Endothelial cell of umbilical vein (primary cell): ENCODE results near the gene PGAM2. TPM values are rescaled to one million over a fixed set of nuclear protein-coding genes. Genes with fewer than 3 reads are reported as not detected.

Experiments
- BruUV-seq: library from RNA; stranded (reverse); fragments of 400-500 nt; replicated peaks from 2 replicates; lab custom pipeline; 2021; lab: Mats Ljungman, UMichigan
- CTCF ChIA-PET: fragments of 300-600, 350-600 bp; sonication (Branson Sonifier 250); formaldehyde crosslinking; loops from one replicate; lab custom pipeline; 2021; ENCODE audit warnings: antibody characterized with exemption, inconsistent platforms; lab: Charles Lee
- POLR2A ChIA-PET: fragments of 300-600, 350-600 bp; sonication (Branson Sonifier 250); formaldehyde crosslinking; loops from one replicate; lab custom pipeline; 2021; ENCODE audit warnings: antibody characterized with exemption, inconsistent platforms; lab: Charles Lee
- DNase-seq: peaks from one replicate; pipeline ENCODE4 v3.0.0-alpha.2; 2011; ENCODE audit warnings: low read depth, low spot score
- FAIRE-seq: peaks from 2 replicates; lab custom pipeline; 2011; peaks lifted over from hg19 to GRCh38; lab: Jason Lieb, UNC
- H2AFZ ChIP-seq: 2 replicates; pipeline ENCODE4 v1.6.0; 2012; ENCODE audit warnings: low read depth, low read length, control low read depth, inconsistent platforms
- H3K27ac ChIP-seq: 2 replicates; pipeline ENCODE4 v1.5.1; 2011; ENCODE audit warnings: low read depth, mild to moderate bottlenecking, control low read depth, low read length, moderate library complexity; ENCODE audit not compliant: insufficient read depth
- H3K27me3 ChIP-seq, 2 experiments: 2 replicates each; pipeline versions ENCODE4 v1.6.0 to v1.6.1; 2011; ENCODE audit warnings: low read length in 2 of 2, mixed read lengths in 1 of 2; ENCODE audit not compliant: control insufficient read depth in 2 of 2, insufficient read depth in 2 of 2
- H3K36me3 ChIP-seq, 2 experiments: 2 replicates in 1 of 2; 3 replicates in 1 of 2; pipeline ENCODE4 v1.5.1; 2011; ENCODE audit warnings: low read length in 2 of 2, mild to moderate bottlenecking in 1 of 2, moderate library complexity in 1 of 2; ENCODE audit not compliant: control insufficient read depth in 2 of 2, insufficient read depth in 2 of 2; ENCODE audit errors: extremely low read depth in 1 of 2
- H3K4me1 ChIP-seq: 3 replicates; pipeline ENCODE4 v1.5.1; 2011; ENCODE audit warnings: mild to moderate bottlenecking, low read length; ENCODE audit not compliant: control insufficient read depth, insufficient read depth; ENCODE audit errors: extremely low read depth
- H3K4me2 ChIP-seq: 2 replicates; pipeline ENCODE4 v1.6.1; 2011; ENCODE audit warnings: low read length, control low read depth, mixed read lengths; ENCODE audit not compliant: insufficient read depth
- H3K4me3 ChIP-seq, 3 experiments: fragments of 200-600 bp in 1 of 3; sonication (generic), shearing (Covaris generic) in 1 of 3; replicated peaks in 1 of 3; 2 replicates each; pipeline ENCODE4 v1.5.1; 2011 to 2016; ENCODE audit warnings: control low read depth in 3 of 3, low read length in 3 of 3, mild to moderate bottlenecking in 2 of 3, inconsistent platforms in 1 of 3, low read depth in 1 of 3, moderate library complexity in 1 of 3; ENCODE audit not compliant: insufficient read depth in 1 of 3
- H3K79me2 ChIP-seq: 2 replicates; pipeline ENCODE4 v1.6.0; 2012; ENCODE audit warnings: low read length, inconsistent platforms; ENCODE audit not compliant: control insufficient read depth, insufficient read depth
- H3K9ac ChIP-seq: replicated peaks from 2 replicates; pipeline ENCODE3; 2011; ENCODE audit warnings: low read length, control low read depth; ENCODE audit not compliant: insufficient read depth; ENCODE audit errors: extremely low read depth
- H3K9me1 ChIP-seq: replicated peaks from 3 replicates; pipeline ENCODE4 v1.6.0; 2011; ENCODE audit warnings: mild to moderate bottlenecking, low read length; ENCODE audit not compliant: control insufficient read depth, insufficient read depth; ENCODE audit errors: extremely low read depth
- H3K9me3 ChIP-seq: replicated peaks from 2 replicates; pipeline ENCODE4 v1.5.1; 2012; ENCODE audit warnings: low read length, inconsistent platforms; ENCODE audit not compliant: control insufficient read depth, insufficient read depth
- H4K20me1 ChIP-seq: replicated peaks from 2 replicates; pipeline ENCODE3; 2011; ENCODE audit warnings: mild to moderate bottlenecking, low read length; ENCODE audit not compliant: control insufficient read depth, insufficient read depth; ENCODE audit errors: extremely low read depth
- CTCF ChIP-seq, 2 donors: IDR thresholded peaks; 1 replicate in 1 of 2; 2 replicates in 1 of 2; pipeline ENCODE4 v1.5.1; 2011; ENCODE audit warnings: low read length in 2 of 2, mild to moderate bottlenecking in 2 of 2, moderate library complexity in 2 of 2, control low read depth in 1 of 2, inconsistent platforms in 1 of 2, low read depth in 1 of 2; ENCODE audit not compliant: insufficient read depth in 1 of 2; ENCODE audit errors: extremely low read depth in 1 of 2
- EZH2 ChIP-seq: IDR thresholded peaks from 2 replicates; pipeline ENCODE4 v1.6.1; 2012; ENCODE audit warnings: borderline replicate concordance, low read depth, mild to moderate bottlenecking, moderate library complexity, low read length, inconsistent platforms; ENCODE audit not compliant: severe bottlenecking
- FOS ChIP-seq: IDR thresholded peaks from 2 replicates; pipeline ENCODE4 v1.6.1; 2011; ENCODE audit warnings: mild to moderate bottlenecking, low read length, moderate library complexity, borderline replicate concordance; ENCODE audit not compliant: insufficient read depth
- GATA2 ChIP-seq: IDR thresholded peaks from 2 replicates; pipeline ENCODE4 v1.7.0; 2011; ENCODE audit warnings: low read depth, mild to moderate bottlenecking, moderate library complexity, mixed read lengths, low read length; ENCODE audit not compliant: insufficient read length, insufficient read depth
- JUN ChIP-seq: IDR thresholded peaks from 2 replicates; pipeline ENCODE4 v1.6.1; 2011; ENCODE audit warnings: borderline replicate concordance, low read depth; ENCODE audit not compliant: insufficient read length, insufficient read depth
- MAX ChIP-seq: IDR thresholded peaks from 2 replicates; pipeline ENCODE4 v1.6.1; 2011; ENCODE audit not compliant: insufficient read depth, insufficient read length
- MYC ChIP-seq: IDR thresholded peaks from one replicate; pipeline ENCODE4 v1.6.1; 2011; ENCODE audit warnings: mild to moderate bottlenecking, low read depth, low read length
- POLR2A ChIP-seq: IDR thresholded peaks from 2 replicates; pipeline ENCODE4 v1.6.1; 2012; ENCODE audit warnings: low read depth, mild to moderate bottlenecking, control low read depth, low read length
- POLR2AphosphoS5 ChIP-seq: IDR thresholded peaks from 2 replicates; pipeline ENCODE4 v1.6.1; 2012; ENCODE audit warnings: low read depth, mild to moderate bottlenecking, control low read depth, low read length, moderate library complexity; ENCODE audit not compliant: insufficient read depth
- dilution Hi-C: fragments of 300-500 bp; cut with MboI; formaldehyde crosslinking; loops from one replicate; pipeline ENCODE4 v1.15.0; 2019; ENCODE audit warnings: low sequenced_read_pairs; ENCODE audit not compliant: extremely low pct_ligation_motif_present
- intact Hi-C: fragments of 100-400 bp; cut with micrococcal nuclease; formaldehyde crosslinking; loops from one replicate; pipeline ENCODE4 v1.10.0; 2022
- polyA plus RNA-seq, 4 experiments: library from polyadenylated mRNA; depleted of rRNA in 3 of 4; stranded (reverse) in 3 of 4; unstranded in 1 of 4; fragments of >200 nt; gene quantifications; 2 replicates each; pipeline versions ENCODE4 v1.2.1 to v1.2.3, GENCODE V29; 2011 to 2012; ENCODE audit warnings: missing spikeins in 1 of 4
- total RNA-seq: library from RNA; stranded (reverse); gene quantifications from 2 replicates; pipeline ENCODE4 v1.2.3, GENCODE V29; 2021

The PGAM2 gene
- total and polyA plus RNA-seq, 2 donors (not counting 3 experiments of a cell fraction or from before 2014, with no cell fraction given): 0.19 TPM; not detected in 1

- peaks cover 7 to 45% of the 10 kb centered on the region in 2 experiments for H3K36me3 ChIP-seq
- H3K9me1 ChIP-seq: no peaks in the 10 kb centered on the region
- no peaks in the 10 kb centered on the region for H4K20me1 ChIP-seq
- no peak for DNase-seq
- ChIA-PET POLR2A (no interaction called here), CTCF (no interaction called here)
- H3K4me1 ChIP-seq: no peaks in the 10 kb centered on the region
- no peaks in the 10 kb centered on the region for H3K9me3 ChIP-seq
- TF ChIP-seq POLR2A: no peak
- no peak for TF ChIP-seq MYC
- no peak for TF ChIP-seq JUN
- no peak for TF ChIP-seq GATA2
- no peak for TF ChIP-seq POLR2AphosphoS5
- TF ChIP-seq MAX: no peak
- TF ChIP-seq EZH2: no peak
- FAIRE-seq: no peak
- H3K79me2 ChIP-seq: no peaks in the 10 kb centered on the region
- H3K4me2 ChIP-seq: no peak overlapping the region
- H3K9ac ChIP-seq: no peak overlapping the region
- no peak overlapping the region for H3K27ac ChIP-seq
- dilution Hi-C loops: no loop called here
- no TSS peak for BruUV-seq
- no peak overlapping the region for H2AFZ ChIP-seq
- no peak overlapping the region for H3K4me3 ChIP-seq
- H3K27me3 ChIP-seq: peaks cover 2 to 13% of the 10 kb centered on the region in 2 experiments
- intact Hi-C loops: no loop called here
Observed at GRCh38 chr7:44061645-44062179, 3.7 kb downstream of the PGAM2 start.

GRCh38 chr7:44060948-44061644, 4.3 kb downstream of the PGAM2 start:
- dilution Hi-C loops: no loop called here
- no peak overlapping the region for H3K4me2 ChIP-seq
- BruUV-seq: TSS peak; percentile 22
- H3K36me3 ChIP-seq: peaks cover 9 to 48% of the 10 kb centered on the region in 2 experiments
- H3K4me1 ChIP-seq: no peaks in the 10 kb centered on the region
- H3K9me3 ChIP-seq: no peaks in the 10 kb centered on the region
- H3K27me3 ChIP-seq: peaks cover 2 to 13% of the 10 kb centered on the region in 2 experiments
- intact Hi-C loops: no loop called here
- ChIA-PET POLR2A (no interaction called here), CTCF (interaction anchor here (1.3 kb wide), 1 partner anchor 10 kb away, joined by 3 read pairs; no protein-coding TSS in a partner anchor)
- H3K79me2 ChIP-seq: no peaks in the 10 kb centered on the region
- no peaks in the 10 kb centered on the region for H3K9me1 ChIP-seq
- DNase-seq: no peak
- no peak overlapping the region for H3K9ac ChIP-seq
- TF ChIP-seq JUN (no peak), CTCF (IDR thresholded peaks at IDR 0.05; ENCODE audit: extremely low read depth in 1 of 2, insufficient read depth in 1 of 2, low read depth in 1 of 2, low read length in 2 of 2) (no peak), EZH2 (no peak), MYC (no peak), GATA2 (no peak), POLR2A (no peak), POLR2AphosphoS5 (no peak), FOS (no peak), MAX (no peak)
- no peak overlapping the region for H2AFZ ChIP-seq
- no peak overlapping the region for H3K4me3 ChIP-seq
- H3K27ac ChIP-seq: no peak overlapping the region
- no peaks in the 10 kb centered on the region for H4K20me1 ChIP-seq
- FAIRE-seq: no peak
